Activated CD4-positive, CD25-positive, alpha-beta regulatory T cell (primary cell): ENCODE data around the gene KIF21B.

ENCODE experiments used
- DNase-seq, 4 experiments: peaks; one replicate each; lab custom pipeline; 2025; lab: John Stamatoyannopoulos, UW

The KIF21B gene

GRCh38 chr1:201023517-201023902, at the start of gene KIF21B:
Gene KIF21B (minus strand): TSS chr1:201023714. CDS start chr1:201023383, 331 bp downstream.
- DNase-seq, result peak; percentile 75 to 91 (median 84)

GRCh38 chr1:201072922-201073321, 49.4 kb upstream of the KIF21B start:
- no peak for DNase-seq

- no peak for DNase-seq
Observed at GRCh38 chr1:201072149-201072548, 48.6 kb upstream of the KIF21B start.

GRCh38 chr1:201069636-201070035, 46.1 kb upstream of the KIF21B start:
- DNase-seq, result no peak

- DNase-seq, result no peak
Observed at GRCh38 chr1:201068976-201069375, 45.5 kb upstream of the KIF21B start.

- DNase-seq, result no peak
Observed at GRCh38 chr1:201066986-201067385, 43.5 kb upstream of the KIF21B start.

GRCh38 chr1:201065686-201066085, 42.2 kb upstream of the KIF21B start:
- DNase-seq, result no peak

- DNase-seq, result no peak
Observed at GRCh38 chr1:201064806-201065205, 41.3 kb upstream of the KIF21B start.

- DNase-seq, result no peak
Observed at GRCh38 chr1:201063145-201063544, 39.6 kb upstream of the KIF21B start.

GRCh38 chr1:201062511-201063091, 39.1 kb upstream of the KIF21B start:
- no peak for DNase-seq

GRCh38 chr1:201061886-201062285, 38.4 kb upstream of the KIF21B start:
- no peak for DNase-seq

GRCh38 chr1:201061049-201061448, 37.5 kb upstream of the KIF21B start:
- DNase-seq, result no peak

- DNase-seq, result no peak
Observed at GRCh38 chr1:201060586-201060985, 37.1 kb upstream of the KIF21B start.

- no peak for DNase-seq
Observed at GRCh38 chr1:201059871-201060555, 36.5 kb upstream of the KIF21B start.

- no peak for DNase-seq
Observed at GRCh38 chr1:201059401-201059800, 35.9 kb upstream of the KIF21B start.

GRCh38 chr1:201054091-201054543, 30.6 kb upstream of the KIF21B start:
- DNase-seq, result no peak

GRCh38 chr1:201053155-201053860, 29.8 kb upstream of the KIF21B start:
- DNase-seq, result no peak

- no peak for DNase-seq
Observed at GRCh38 chr1:201051399-201051798, 27.9 kb upstream of the KIF21B start.

GRCh38 chr1:201050515-201051277, 27.2 kb upstream of the KIF21B start:
- DNase-seq, result no peak

GRCh38 chr1:201049248-201049831, 25.8 kb upstream of the KIF21B start:
- DNase-seq, result no peak

GRCh38 chr1:201048521-201048920, 25.0 kb upstream of the KIF21B start:
- DNase-seq, result no peak

- DNase-seq, result no peak
Observed at GRCh38 chr1:201044119-201044518, 20.6 kb upstream of the KIF21B start.
